H9 (cell line): ENCODE results near the gene AP2A1. TPM values are rescaled to one million over a fixed set of nuclear protein-coding genes. Genes with fewer than 3 reads are reported as not detected.

Source experiments
- DNase-seq: peaks from one replicate; pipeline ENCODE4 v3.0.0-alpha.2; 2017
- H2AFZ ChIP-seq: one replicate; pipeline ENCODE4 v1.6.1; 2013; ENCODE audit warnings: mild to moderate bottlenecking, low read length, control low read depth, moderate library complexity
- H2AK5ac ChIP-seq: 2 replicates; pipeline ENCODE4 v1.6.1; 2013; ENCODE audit warnings: low read length, control low read depth, mixed read lengths; ENCODE audit not compliant: insufficient read length
- H2BK120ac ChIP-seq: one replicate; pipeline ENCODE4 v1.6.1; 2013; ENCODE audit warnings: low read depth, mild to moderate bottlenecking, low read length, control low read depth, inconsistent platforms; ENCODE audit not compliant: poor library complexity, severe bottlenecking
- H2BK12ac ChIP-seq: 2 replicates; pipeline ENCODE4 v1.6.1; 2013; ENCODE audit warnings: low read length, control low read depth, mixed read lengths, low read depth; ENCODE audit not compliant: insufficient read length
- H2BK15ac ChIP-seq: 2 replicates; pipeline ENCODE4 v1.6.1; 2013; ENCODE audit warnings: low read depth, low read length, control low read depth
- H2BK20ac ChIP-seq: one replicate; pipeline ENCODE4 v1.6.1; 2013; ENCODE audit warnings: low read depth, mild to moderate bottlenecking, low read length, control low read depth, inconsistent platforms; ENCODE audit not compliant: poor library complexity, severe bottlenecking
- H2BK5ac ChIP-seq: 2 replicates; pipeline ENCODE4 v1.6.1; 2013; ENCODE audit warnings: low read length, control low read depth, mixed read lengths; ENCODE audit not compliant: insufficient read length
- H3K14ac ChIP-seq: 2 replicates; pipeline ENCODE4 v1.6.1; 2013; ENCODE audit warnings: low read length, control low read depth; ENCODE audit not compliant: insufficient read depth
- H3K18ac ChIP-seq: 2 replicates; pipeline ENCODE4 v1.6.1; 2013; ENCODE audit warnings: low read depth, mild to moderate bottlenecking, mixed read lengths, low read length, control low read depth; ENCODE audit not compliant: insufficient read length
- H3K23ac ChIP-seq: 2 replicates; pipeline ENCODE4 v1.6.1; 2013; ENCODE audit warnings: low read length, control low read depth, mixed read lengths, low read depth; ENCODE audit not compliant: insufficient read length
- H3K23me2 ChIP-seq: 2 replicates; pipeline ENCODE4 v1.6.1; 2013; ENCODE audit warnings: low read depth, mild to moderate bottlenecking, mixed read lengths, low read length, control low read depth; ENCODE audit not compliant: insufficient read length, poor library complexity, severe bottlenecking
- H3K27ac ChIP-seq: 2 replicates; pipeline ENCODE4 v1.5.1; 2013; ENCODE audit warnings: low read length, control low read depth, mixed read lengths, low read depth; ENCODE audit not compliant: insufficient read length
- H3K27me3 ChIP-seq: 2 replicates; pipeline ENCODE4 v1.6.1; 2013; ENCODE audit warnings: low read length, control low read depth, inconsistent platforms; ENCODE audit not compliant: insufficient read depth
- H3K4ac ChIP-seq: 2 replicates; pipeline ENCODE4 v1.6.1; 2013; ENCODE audit warnings: low read depth, mild to moderate bottlenecking, control low read depth, inconsistent platforms, low read length, moderate library complexity
- H3K4me1 ChIP-seq: 2 replicates; pipeline ENCODE4 v1.6.1; 2013; ENCODE audit warnings: low read length, control low read depth, inconsistent platforms; ENCODE audit not compliant: insufficient read depth
- H3K4me2 ChIP-seq: 2 replicates; pipeline ENCODE4 v1.6.1; 2013; ENCODE audit warnings: low read length, control low read depth, mixed read lengths; ENCODE audit not compliant: insufficient read length, insufficient read depth
- H3K56ac ChIP-seq: 2 replicates; pipeline ENCODE4 v1.6.1; 2013; ENCODE audit warnings: low read depth, mild to moderate bottlenecking, mixed read lengths, low read length, control low read depth; ENCODE audit not compliant: insufficient read length
- H3K79me1 ChIP-seq: 2 replicates; pipeline ENCODE4 v1.6.1; 2013; ENCODE audit warnings: low read depth, mild to moderate bottlenecking, moderate library complexity, low read length, control low read depth, inconsistent platforms; ENCODE audit not compliant: insufficient read depth, poor library complexity, severe bottlenecking
- H3K79me2 ChIP-seq: 2 replicates; pipeline ENCODE4 v1.6.1; 2013; ENCODE audit warnings: low read length, control low read depth, inconsistent platforms; ENCODE audit not compliant: insufficient read depth
- H3K9ac ChIP-seq: 2 replicates; pipeline ENCODE4 v1.6.1; 2013; ENCODE audit warnings: low read length, control low read depth, mixed read lengths; ENCODE audit not compliant: insufficient read length; ENCODE audit errors: extremely low read depth
- H3K9me3 ChIP-seq: one replicate; pipeline ENCODE4 v1.6.1; 2013; ENCODE audit warnings: low read depth, low read length, inconsistent platforms; ENCODE audit not compliant: control insufficient read depth
- H3T11ph ChIP-seq: one replicate; pipeline ENCODE4 v1.6.1; 2013; ENCODE audit warnings: mild to moderate bottlenecking, low read length, control low read depth, inconsistent platforms
- H4K20me1 ChIP-seq: one replicate; pipeline ENCODE4 v1.6.1; 2013; ENCODE audit not compliant: control insufficient read depth, insufficient read length, insufficient read depth
- H4K5ac ChIP-seq: 2 replicates; pipeline ENCODE4 v1.6.1; 2013; ENCODE audit warnings: low read depth, mild to moderate bottlenecking, mixed read lengths, low read length, control low read depth; ENCODE audit not compliant: insufficient read length
- H4K8ac ChIP-seq: replicated peaks from 2 replicates; pipeline ENCODE4 v1.6.1; 2013; ENCODE audit warnings: low read length, control low read depth, mixed read lengths, low read depth; ENCODE audit not compliant: insufficient read length
- H4K91ac ChIP-seq: 2 replicates; pipeline ENCODE4 v1.6.1; 2013; ENCODE audit warnings: low read depth, mild to moderate bottlenecking, moderate library complexity, mixed read lengths, low read length, control low read depth; ENCODE audit not compliant: insufficient read length
- H3K27ac Mint-ChIP-seq, 3 experiments: 2 replicates in 2 of 3; 3 replicates in 1 of 3; pipeline ENCODE4 v1.8.0; 2020 to 2021; ENCODE audit warnings: mixed read lengths in 3 of 3, mild to moderate bottlenecking in 1 of 3, moderate library complexity in 1 of 3
- H3K27me3 Mint-ChIP-seq: 2 replicates; pipeline ENCODE4 v1.8.0; 2021; ENCODE audit warnings: low read depth, mild to moderate bottlenecking, moderate library complexity, mixed read lengths
- H3K36me3 Mint-ChIP-seq, 3 experiments: 2 replicates in 2 of 3; 3 replicates in 1 of 3; pipeline ENCODE4 v1.8.0; 2020 to 2021; ENCODE audit warnings: low read depth in 3 of 3, mixed read lengths in 3 of 3; ENCODE audit not compliant: insufficient read depth in 1 of 3
- H3K4me1 Mint-ChIP-seq, 2 experiments: 2 replicates each; pipeline ENCODE4 v1.8.0; 2020; ENCODE audit warnings: mixed read lengths in 2 of 2
- H3K4me3 Mint-ChIP-seq, 2 experiments: 2 replicates in 1 of 2; 3 replicates in 1 of 2; pipeline ENCODE4 v1.8.0; 2020 to 2021; ENCODE audit warnings: mild to moderate bottlenecking in 2 of 2, mixed read lengths in 2 of 2, moderate library complexity in 1 of 2
- H3K9me3 Mint-ChIP-seq, 2 experiments: 2 replicates in 1 of 2; 3 replicates in 1 of 2; pipeline ENCODE4 v1.8.0; 2020; ENCODE audit warnings: mild to moderate bottlenecking in 2 of 2, mixed read lengths in 2 of 2, moderate library complexity in 1 of 2
- CTCF ChIP-seq: fragments of 200-600 bp; sonication (generic); conservative IDR thresholded peaks from 3 replicates; pipeline ENCODE4 v1.8.0; 2021; ENCODE audit warnings: antibody characterized with exemption, mild to moderate bottlenecking
- WGBS: extraction: QIAGEN DNeasy Blood & Tissue Kit; methylation state at CpG from one replicate; pipeline ENCODE4 v1.1.7; 2013; ENCODE audit warnings: missing lambda C conversion rate, low lambda C conversion rate, mixed read lengths; ENCODE audit not compliant: insufficient read length; ENCODE audit errors: extremely low coverage; 5-methylcytosine and 5-hydroxymethylcytosine counted together
- total RNA-seq: library from RNA; stranded (reverse); gene quantifications from 2 replicates; pipeline ENCODE4 v1.2.1, GENCODE V29; 2021

The AP2A1 gene
- total RNA-seq, 1 experiment from 2014 or later: 108 TPM

- DNase-seq: no peak
- Histone ChIP-seq H3K23me2 (no peaks in the 10 kb centered on the region), H2BK20ac (no peak overlapping the region), H3K79me1 (no peaks in the 10 kb centered on the region), H2BK15ac (no peak overlapping the region), H4K20me1 (no peaks in the 10 kb centered on the region), H4K91ac (no peak overlapping the region), H3K4me2 (no peak overlapping the region), H2BK12ac (no peak overlapping the region), H2AFZ (no peak overlapping the region), H4K5ac (no peak overlapping the region), H3K4ac (no peak overlapping the region), H3K9ac (no peak overlapping the region), H3K23ac (no peak overlapping the region), H3K27me3 (no peaks in the 10 kb centered on the region), H2BK120ac (no peak overlapping the region), H3K18ac (no peak overlapping the region), H3K9me3 (no peaks in the 10 kb centered on the region), H3T11ph (no peak overlapping the region), H3K14ac (no peak overlapping the region), H3K56ac (no peak overlapping the region), H3K4me1 (no peaks in the 10 kb centered on the region; the same call in 1 of the 2 replicates), H2AK5ac (no peak overlapping the region), H2BK5ac (no peak overlapping the region), H3K79me2 (no peaks in the 10 kb centered on the region), H4K8ac (no peak overlapping the region), H3K27ac (no peak overlapping the region)
- Mint-ChIP-seq H3K4me3 (no peak overlapping the region), H3K27ac (no peak overlapping the region), H3K4me1 (peaks cover 6 to 10% of the 10 kb centered on the region in 2 experiments), H3K9me3 (no peaks in the 10 kb centered on the region), H3K36me3 (no peaks in the 10 kb centered on the region), H3K27me3 (peaks cover 9% of the 10 kb centered on the region)
- no peak for TF ChIP-seq CTCF
- 100% methylated on average over 1 of the region's 5 CpGs for WGBS
Observed at GRCh38 chr19:49730166-49730565, 36.6 kb upstream of the AP2A1 start.
